Keratinocyte (primary cell): Measurements from ENCODE around the gene XRCC3. TPM values are rescaled to one million over a fixed set of nuclear protein-coding genes. Genes with fewer than 3 reads are reported as not detected.

ENCODE experiments used
- DNase-seq: peaks from one replicate; pipeline ENCODE4 v3.0.0-alpha.2; 2011; ENCODE audit warnings: low read depth, missing footprints, low spot score
- FAIRE-seq: peaks from 2 replicates; lab custom pipeline; 2011; peaks lifted over from hg19 to GRCh38; lab: Jason Lieb, UNC
- H2AFZ ChIP-seq: 2 replicates; pipeline ENCODE4 v1.6.0; 2012; ENCODE audit warnings: low read length, control low read depth, inconsistent platforms; ENCODE audit not compliant: control insufficient read depth
- H3K27ac ChIP-seq: 2 replicates; pipeline ENCODE4 v1.5.1; 2011; ENCODE audit warnings: low read length; ENCODE audit not compliant: control insufficient read depth, insufficient read depth
- H3K27me3 ChIP-seq: 3 replicates; pipeline ENCODE4 v1.6.0; 2011; ENCODE audit warnings: low read length; ENCODE audit not compliant: control insufficient read depth, insufficient read depth; ENCODE audit errors: extremely low read depth
- H3K36me3 ChIP-seq, 2 experiments: 2 replicates in 1 of 2; 3 replicates in 1 of 2; pipeline ENCODE4 v1.5.1; 2011; ENCODE audit warnings: low read length in 2 of 2, mild to moderate bottlenecking in 1 of 2; ENCODE audit not compliant: control insufficient read depth in 2 of 2, insufficient read depth in 2 of 2; ENCODE audit errors: extremely low read depth in 1 of 2
- H3K4me1 ChIP-seq: 3 replicates; pipeline ENCODE4 v1.5.1; 2011; ENCODE audit warnings: low read length; ENCODE audit not compliant: control insufficient read depth, insufficient read depth; ENCODE audit errors: extremely low read depth
- H3K4me2 ChIP-seq: 3 replicates; pipeline ENCODE4 v1.6.0; 2011; ENCODE audit warnings: low read depth, low read length; ENCODE audit not compliant: control insufficient read depth, insufficient read depth; ENCODE audit errors: extremely low read depth
- H3K4me3 ChIP-seq, 3 experiments: fragments of 200-600 bp in 1 of 3; sonication (generic) in 1 of 3; 2 replicates in 2 of 3; 3 replicates in 1 of 3; pipeline ENCODE4 v1.5.1; 2011 to 2016; ENCODE audit warnings: low read length in 3 of 3, mild to moderate bottlenecking in 3 of 3, control low read depth in 2 of 3, inconsistent platforms in 1 of 3, low read depth in 1 of 3, mixed read lengths in 1 of 3, mixed run types in 1 of 3, moderate library complexity in 1 of 3; ENCODE audit not compliant: control insufficient read depth in 2 of 3, insufficient read depth in 2 of 3; ENCODE audit errors: extremely low read depth in 1 of 3
- H3K79me2 ChIP-seq: 2 replicates; pipeline ENCODE4 v1.6.0; 2012; ENCODE audit warnings: low read length; ENCODE audit not compliant: control insufficient read depth, insufficient read depth
- H3K9ac ChIP-seq: 3 replicates; pipeline ENCODE4 v1.6.0; 2011; ENCODE audit warnings: low read length; ENCODE audit not compliant: control insufficient read depth, insufficient read depth; ENCODE audit errors: extremely low read depth
- H3K9me1 ChIP-seq: 3 replicates; pipeline ENCODE4 v1.6.0; 2011; ENCODE audit warnings: low read length; ENCODE audit not compliant: control insufficient read depth, insufficient read depth; ENCODE audit errors: extremely low read depth
- H3K9me3 ChIP-seq: 2 replicates; pipeline ENCODE4 v1.5.1; 2012; ENCODE audit warnings: low read depth, low read length; ENCODE audit not compliant: control insufficient read depth
- H4K20me1 ChIP-seq: 3 replicates; pipeline ENCODE4 v1.6.0; 2011; ENCODE audit warnings: low read length; ENCODE audit not compliant: control insufficient read depth, insufficient read depth; ENCODE audit errors: extremely low read depth
- EZH2 ChIP-seq: IDR thresholded peaks from one replicate; pipeline ENCODE4 v1.6.1; 2012; ENCODE audit warnings: inconsistent platforms, mild to moderate bottlenecking, low read length, moderate library complexity
- dilution Hi-C: fragments of 300-500 bp; cut with MboI; formaldehyde crosslinking; loops from one replicate; pipeline ENCODE4 v1.7.0; 2020; ENCODE audit warnings: low sequenced_read_pairs; ENCODE audit not compliant: extremely low pct_ligation_motif_present
- polyA plus RNA-seq, 5 experiments: library from polyadenylated mRNA; depleted of rRNA in 3 of 5; stranded (reverse) in 3 of 5; stranded (forward) in 1 of 5; unstranded in 1 of 5; fragments of >200 nt; gene quantifications; 1 replicate in 1 of 5; 2 replicates in 3 of 5; 3 replicates in 1 of 5; pipeline versions ENCODE4 v1.2.1 to v1.2.3, GENCODE V29; 2011 to 2012; ENCODE audit warnings: missing spikeins in 2 of 5, low read depth in 1 of 5, low replicate concordance in 1 of 5
- TF ChIP-seq, protein P1 (sequence below), 3 experiments: IDR thresholded peaks in 1 of 3; conservative IDR thresholded peaks in 1 of 3; optimal IDR thresholded peaks in 1 of 3; 2 replicates in 2 of 3; 3 replicates in 1 of 3; pipeline versions ENCODE3 to v1.5.1; 2011; ENCODE audit warnings: low read length in 3 of 3, mild to moderate bottlenecking in 3 of 3, moderate library complexity in 2 of 3, control low read depth in 1 of 3, inconsistent platforms in 1 of 3; ENCODE audit not compliant: insufficient read depth in 2 of 3; ENCODE audit errors: extremely low read depth in 1 of 3

The XRCC3 gene
- polyA plus RNA-seq, 1 donor (not counting 4 experiments of a cell fraction or from before 2014, with no cell fraction given) = 21.0 TPM

DNA sequence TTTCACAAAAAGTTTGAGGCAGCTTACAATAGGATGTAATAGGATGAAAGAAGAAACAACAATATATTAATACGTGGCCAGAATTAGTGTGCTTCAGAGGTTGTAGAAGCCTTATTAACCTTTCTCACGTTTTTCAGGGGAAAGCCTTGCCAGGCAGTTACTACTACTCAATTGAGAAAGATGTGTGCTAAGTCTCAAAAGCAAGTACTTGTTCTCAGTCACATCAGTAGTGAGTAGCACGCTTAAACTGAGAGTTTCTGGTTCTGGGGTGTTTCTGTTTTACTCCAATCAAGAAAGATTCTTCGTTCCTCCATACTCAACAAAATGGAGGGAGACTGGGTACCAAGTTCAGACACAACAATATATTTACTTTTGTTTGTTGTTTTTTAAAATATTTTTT, 47.6 kb downstream of the XRCC3 start:
- H3K4me3 ChIP-seq = no peak overlapping the region

GRCh38 chr14:103663506-103663905, 51.7 kb downstream of the XRCC3 start:
- H3K9me1 ChIP-seq = peaks cover 3% of the 10 kb centered on the region
- FAIRE-seq (no peak), DNase-seq (no peak)
- H3K4me1 ChIP-seq = peaks cover 9% of the 10 kb centered on the region
- no peak overlapping the region for H3K27ac ChIP-seq
- TF ChIP-seq EZH2 = no peak
- TF ChIP-seq, protein P1, sequence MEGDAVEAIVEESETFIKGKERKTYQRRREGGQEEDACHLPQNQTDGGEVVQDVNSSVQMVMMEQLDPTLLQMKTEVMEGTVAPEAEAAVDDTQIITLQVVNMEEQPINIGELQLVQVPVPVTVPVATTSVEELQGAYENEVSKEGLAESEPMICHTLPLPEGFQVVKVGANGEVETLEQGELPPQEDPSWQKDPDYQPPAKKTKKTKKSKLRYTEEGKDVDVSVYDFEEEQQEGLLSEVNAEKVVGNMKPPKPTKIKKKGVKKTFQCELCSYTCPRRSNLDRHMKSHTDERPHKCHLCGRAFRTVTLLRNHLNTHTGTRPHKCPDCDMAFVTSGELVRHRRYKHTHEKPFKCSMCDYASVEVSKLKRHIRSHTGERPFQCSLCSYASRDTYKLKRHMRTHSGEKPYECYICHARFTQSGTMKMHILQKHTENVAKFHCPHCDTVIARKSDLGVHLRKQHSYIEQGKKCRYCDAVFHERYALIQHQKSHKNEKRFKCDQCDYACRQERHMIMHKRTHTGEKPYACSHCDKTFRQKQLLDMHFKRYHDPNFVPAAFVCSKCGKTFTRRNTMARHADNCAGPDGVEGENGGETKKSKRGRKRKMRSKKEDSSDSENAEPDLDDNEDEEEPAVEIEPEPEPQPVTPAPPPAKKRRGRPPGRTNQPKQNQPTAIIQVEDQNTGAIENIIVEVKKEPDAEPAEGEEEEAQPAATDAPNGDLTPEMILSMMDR (optimal IDR thresholded peaks at IDR 0.05 in 1 of 3, IDR thresholded peaks at IDR 0.05 in 1 of 3, conservative IDR thresholded peaks at IDR 0.05 in 1 of 3; ENCODE audit: extremely low read depth in 1 of 3, insufficient read depth in 2 of 3, low read length in 3 of 3) = no peak
- H4K20me1 ChIP-seq = peaks cover 10% of the 10 kb centered on the region
- no peak overlapping the region for H3K4me2 ChIP-seq
- H3K27me3 ChIP-seq = no peaks in the 10 kb centered on the region
- H3K4me3 ChIP-seq = no peak overlapping the region
- H3K9ac ChIP-seq = no peak overlapping the region
- peaks cover 59% of the 10 kb centered on the region for H3K79me2 ChIP-seq
- H3K36me3 ChIP-seq = peaks cover 25 to 39% of the 10 kb centered on the region in 2 experiments
- dilution Hi-C loops = no loop called here
- no peak overlapping the region for H2AFZ ChIP-seq
- H3K9me3 ChIP-seq = no peaks in the 10 kb centered on the region

More for the DNA sequence above, 47.6 kb downstream of the XRCC3 start:
- DNase-seq (no peak), FAIRE-seq (no peak)
- no peak for TF ChIP-seq EZH2
- TF ChIP-seq, protein P1 (optimal IDR thresholded peaks at IDR 0.05 in 1 of 3, IDR thresholded peaks at IDR 0.05 in 1 of 3, conservative IDR thresholded peaks at IDR 0.05 in 1 of 3; ENCODE audit: extremely low read depth in 1 of 3, insufficient read depth in 2 of 3, low read length in 3 of 3) = no peak
- Histone ChIP-seq H3K27ac (no peak overlapping the region), H3K36me3 (peaks cover 25 to 35% of the 10 kb centered on the region in 2 experiments), H2AFZ (no peak overlapping the region), H3K9me1 (peaks cover 3% of the 10 kb centered on the region), H3K4me2 (no peak overlapping the region), H3K79me2 (peaks cover 35% of the 10 kb centered on the region), H3K9ac (no peak overlapping the region), H4K20me1 (peaks cover 8% of the 10 kb centered on the region), H3K4me1 (peaks cover 9% of the 10 kb centered on the region), H3K27me3 (no peaks in the 10 kb centered on the region), H3K9me3 (no peaks in the 10 kb centered on the region)
- dilution Hi-C loops = no loop called here
